Body of pancreas (tissue), 4 donors: ENCODE results near the gene ZC3H13.

Source experiments
- POLR2A ChIP-seq, 3 donors: fragments of 450-650 bp; IDR thresholded peaks; one replicate each; pipeline ENCODE4 v1.6.1; 2016; ENCODE audit warnings: antibody characterized with exemption in 3 of 3, mild to moderate bottlenecking in 2 of 3
- TF ChIP-seq, protein P1 (sequence below), 7 experiments: fragments of 450-650 bp in 4 of 7; fragments of 200-600 bp in 3 of 7; sonication (generic) in 3 of 7; IDR thresholded peaks; one replicate each; pipeline ENCODE4 v1.5.1; 2016 to 2019; ENCODE audit warnings: antibody characterized with exemption in 7 of 7

- no peak for TF ChIP-seq POLR2A (IDR thresholded peaks at IDR 0.05)
- TF ChIP-seq, protein P1, sequence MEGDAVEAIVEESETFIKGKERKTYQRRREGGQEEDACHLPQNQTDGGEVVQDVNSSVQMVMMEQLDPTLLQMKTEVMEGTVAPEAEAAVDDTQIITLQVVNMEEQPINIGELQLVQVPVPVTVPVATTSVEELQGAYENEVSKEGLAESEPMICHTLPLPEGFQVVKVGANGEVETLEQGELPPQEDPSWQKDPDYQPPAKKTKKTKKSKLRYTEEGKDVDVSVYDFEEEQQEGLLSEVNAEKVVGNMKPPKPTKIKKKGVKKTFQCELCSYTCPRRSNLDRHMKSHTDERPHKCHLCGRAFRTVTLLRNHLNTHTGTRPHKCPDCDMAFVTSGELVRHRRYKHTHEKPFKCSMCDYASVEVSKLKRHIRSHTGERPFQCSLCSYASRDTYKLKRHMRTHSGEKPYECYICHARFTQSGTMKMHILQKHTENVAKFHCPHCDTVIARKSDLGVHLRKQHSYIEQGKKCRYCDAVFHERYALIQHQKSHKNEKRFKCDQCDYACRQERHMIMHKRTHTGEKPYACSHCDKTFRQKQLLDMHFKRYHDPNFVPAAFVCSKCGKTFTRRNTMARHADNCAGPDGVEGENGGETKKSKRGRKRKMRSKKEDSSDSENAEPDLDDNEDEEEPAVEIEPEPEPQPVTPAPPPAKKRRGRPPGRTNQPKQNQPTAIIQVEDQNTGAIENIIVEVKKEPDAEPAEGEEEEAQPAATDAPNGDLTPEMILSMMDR (IDR thresholded peaks at IDR 0.05) = no peak
These were observed 1.8 kb downstream of the ZC3H13 start for GRCh38 chr13:46050771-46051170.
